Head of caudate nucleus (tissue), 42 donors: ENCODE results near the gene CPS1.

ENCODE experiments used
- DNase-seq, 42 donors: peaks; one replicate each; pipeline versions ENCODE4 v3.0.0 to v3.0.0-alpha.2; 2020 to 2021; ENCODE audit warnings: mixed read lengths in 7 of 42
- intact Hi-C: fragments of 100-400 bp; cut with DNase I; formaldehyde crosslinking; loops from one replicate; pipeline ENCODE4 v1.15.0; 2022

Gene CPS1

DNA sequence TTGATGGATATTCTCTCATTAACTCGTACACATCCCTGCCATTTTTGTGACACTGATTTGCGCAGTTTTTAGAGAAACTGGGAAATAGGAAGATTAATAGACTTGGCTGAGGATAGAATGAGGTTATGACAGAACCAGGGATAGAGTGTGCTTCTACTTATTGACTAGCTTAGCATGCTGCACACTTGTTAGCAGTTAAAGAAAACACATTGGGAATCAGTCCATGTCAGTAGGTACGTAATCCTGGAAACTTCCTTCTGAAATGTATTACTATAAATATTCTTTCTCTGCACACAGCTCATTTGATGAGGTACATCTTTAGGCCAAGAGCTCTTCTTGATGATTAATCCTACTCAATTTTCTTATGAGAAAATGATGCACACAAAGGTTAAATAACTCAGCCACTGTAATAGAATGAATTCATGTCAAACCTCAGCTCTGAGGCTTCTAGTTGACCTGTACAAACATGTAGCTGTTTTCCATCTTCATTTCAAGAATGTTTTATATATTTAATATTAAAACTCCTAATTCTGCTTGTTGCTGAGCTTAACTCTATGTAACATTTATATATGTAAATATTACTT is 12.3 kb upstream of the CPS1 start:
- no peak for DNase-seq
- intact Hi-C loops, result no loop called here

GRCh38 chr2:210544831-210545230 is 11.6 kb upstream of the CPS1 start:
- DNase-seq, result no peak
- intact Hi-C loops, result no loop called here

DNA sequence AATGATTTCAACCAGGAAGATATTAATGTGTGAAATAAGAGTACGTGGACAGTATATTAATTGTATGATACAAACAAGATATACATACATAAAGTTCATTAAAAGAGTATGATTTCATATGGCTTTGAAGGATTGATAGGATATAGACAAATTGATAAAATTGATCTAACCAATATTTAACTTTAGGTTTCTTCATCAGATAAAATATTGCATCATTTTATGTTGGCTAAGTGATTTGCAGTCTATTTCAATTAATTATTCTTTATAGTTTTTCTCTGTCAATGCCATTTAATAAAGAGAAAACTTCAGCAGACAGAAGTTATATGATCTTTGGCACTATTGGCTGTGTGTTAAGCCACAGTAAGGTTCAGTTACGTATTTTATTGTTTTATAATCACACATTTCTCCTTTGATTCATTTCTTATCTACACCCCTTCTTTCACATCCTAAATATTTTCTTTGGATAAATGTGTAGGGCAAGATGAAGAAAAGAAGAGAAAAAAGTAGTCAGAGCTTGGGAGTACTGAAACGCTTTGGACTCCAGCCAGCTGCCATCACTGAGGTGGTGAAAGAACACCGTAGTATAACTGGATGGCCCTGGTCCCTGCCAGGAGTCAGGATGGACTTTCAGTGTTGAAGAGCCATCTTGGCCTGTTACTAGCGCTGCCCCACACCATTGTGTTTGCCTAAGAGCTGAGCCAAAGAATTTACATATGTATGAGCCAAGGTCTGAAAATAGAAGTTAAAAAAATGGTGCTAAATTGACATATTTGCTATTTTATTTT is 9.8 kb upstream of the CPS1 start:
- intact Hi-C loops, result no loop called here
- peak in 36 of 42 donors; percentile 3 to 59 (median 18) for DNase-seq

DNA sequence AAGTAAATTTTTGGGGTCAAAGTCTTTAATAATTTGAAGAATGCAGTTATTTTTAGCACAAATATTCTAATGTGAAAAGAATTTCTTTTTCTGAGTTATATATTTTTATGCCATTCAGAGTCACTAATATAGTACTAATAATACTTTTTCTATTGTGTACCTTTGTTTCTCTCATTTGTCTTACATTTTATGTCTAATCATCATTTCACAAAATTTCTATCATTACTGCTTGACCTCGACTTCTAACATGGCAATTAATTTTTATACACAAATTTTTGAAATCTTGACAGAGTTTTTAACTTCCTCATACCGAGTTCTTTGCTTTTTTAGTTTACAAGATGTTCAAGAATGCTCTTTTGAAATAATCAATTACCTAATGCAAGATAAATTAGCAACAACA is 8.4 kb upstream of the CPS1 start:
- intact Hi-C loops, result no loop called here

DNA sequence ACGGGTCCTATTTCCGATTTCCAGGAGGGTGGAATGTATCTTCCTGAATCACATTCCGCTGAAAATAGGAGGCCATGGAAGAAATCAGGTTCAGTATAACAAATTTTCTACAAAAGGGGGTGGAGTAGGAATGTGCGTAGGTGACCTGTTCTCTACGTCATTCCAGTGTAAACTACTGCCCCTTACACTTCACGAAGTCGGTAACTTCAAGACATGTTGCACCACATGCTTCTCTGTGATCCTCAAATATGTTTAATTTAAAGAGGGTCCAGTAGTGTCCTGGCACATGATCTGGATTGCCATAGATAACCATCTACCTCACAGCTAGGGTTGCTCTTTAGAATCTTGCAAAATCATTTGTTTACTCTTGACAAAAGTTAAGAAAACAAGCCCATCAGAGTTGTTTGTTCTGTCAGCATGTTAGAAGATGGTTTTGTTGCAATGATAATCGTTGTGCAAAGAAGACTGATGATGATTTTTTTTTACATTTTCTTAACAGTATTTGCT is 7.5 kb upstream of the CPS1 start:
- no peak for DNase-seq
- intact Hi-C loops, result no loop called here

More for the DNA sequence above, 8.4 kb upstream of the CPS1 start:
- DNase-seq, result no peak

- intact Hi-C loops, result no loop called here
- no peak for DNase-seq
Measured at GRCh38 chr2:210551001-210551400, 5.4 kb upstream of the CPS1 start.

GRCh38 chr2:210553373-210553772 is 3.0 kb upstream of the CPS1 start:
- intact Hi-C loops, result no loop called here
- peak in 1 of 42 donors; percentile 24 for DNase-seq

DNA sequence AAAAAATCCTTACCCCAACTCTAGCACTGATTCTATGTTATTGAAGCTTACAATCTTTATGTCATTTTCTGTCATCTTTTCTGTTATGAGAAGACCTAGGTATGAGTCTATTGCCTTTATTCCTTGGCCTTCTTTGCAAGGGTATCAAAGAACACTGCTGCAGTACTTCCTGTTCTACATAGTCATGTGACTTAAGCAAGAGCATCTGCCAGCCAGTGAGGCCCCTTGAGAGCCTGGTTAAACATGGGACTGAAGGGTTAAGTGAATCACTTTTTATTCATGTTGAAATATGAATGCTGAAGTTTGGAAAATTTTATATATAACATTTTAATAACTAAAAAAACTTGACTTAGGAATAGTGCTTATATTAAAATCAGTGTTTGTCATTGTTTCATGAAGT is 844 bp upstream of the CPS1 start:
- no peak for DNase-seq
- intact Hi-C loops, result no loop called here

GRCh38 chr2:210557721-210558120 is 1.3 kb downstream of the CPS1 start:
- DNase-seq, result no peak
- intact Hi-C loops, result no loop called here

DNA sequence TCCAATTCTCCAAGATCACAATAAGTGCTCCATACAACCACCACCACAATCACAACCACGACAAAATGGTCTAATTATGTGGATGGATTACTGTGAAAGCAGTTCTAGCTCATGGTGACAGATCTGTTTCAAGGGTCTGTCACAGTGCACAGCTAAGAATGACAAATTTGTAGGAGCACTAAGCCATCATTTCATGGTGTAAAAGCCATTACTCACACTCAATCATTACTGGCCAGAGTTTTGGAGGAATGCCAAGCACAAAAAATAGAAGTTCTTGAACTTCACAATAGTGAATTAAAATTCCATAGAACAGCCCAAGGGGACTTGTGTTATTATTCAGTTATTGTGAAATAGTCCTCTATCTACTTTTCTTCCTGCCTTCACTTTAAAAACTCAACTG is 2.3 kb downstream of the CPS1 start:
- DNase-seq, result no peak
- intact Hi-C loops, result no loop called here

GRCh38 chr2:210559182-210559581 is 2.8 kb downstream of the CPS1 start:
- intact Hi-C loops, result no loop called here
- DNase-seq, result no peak

DNA sequence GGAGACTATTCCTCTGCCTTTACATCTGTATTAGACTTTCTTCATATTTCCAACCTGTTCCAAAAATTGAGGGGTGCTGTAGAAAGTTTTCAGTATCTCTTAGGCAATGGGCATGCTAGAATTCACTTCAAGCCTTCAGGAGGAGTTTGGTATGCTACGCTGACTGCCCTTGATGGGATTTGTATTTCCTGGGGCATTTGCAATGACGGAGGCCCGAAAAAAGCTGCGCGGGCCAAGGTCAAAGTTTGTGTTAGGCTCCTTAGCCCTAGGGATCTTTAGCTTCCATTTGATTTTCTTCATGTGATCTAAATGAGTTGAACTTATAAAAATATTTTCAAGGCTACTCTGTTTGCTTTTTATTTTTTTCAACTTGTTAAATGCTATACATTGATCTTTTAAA is 5.1 kb downstream of the CPS1 start:
- intact Hi-C loops, result no loop called here
- DNase-seq, result no peak

DNA sequence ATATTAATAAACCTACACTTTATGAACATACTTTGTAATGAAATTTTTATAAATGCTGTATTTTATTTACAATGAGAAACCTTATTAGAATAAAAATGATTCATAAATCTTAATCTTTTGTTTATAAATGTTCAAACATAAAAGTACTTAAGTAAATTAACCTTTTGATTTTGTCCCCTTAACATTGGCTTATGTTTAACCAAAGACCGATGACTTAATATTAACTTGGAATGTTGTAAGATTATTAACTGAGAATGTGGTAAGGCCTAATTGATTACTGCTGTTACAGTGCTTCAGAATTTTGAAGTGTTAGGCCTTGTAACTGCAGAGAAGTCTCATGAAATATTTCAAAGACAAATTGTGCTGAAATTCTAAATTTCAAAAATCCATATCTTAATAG is 5.7 kb downstream of the CPS1 start:
- no peak for DNase-seq
- intact Hi-C loops, result no loop called here

DNA sequence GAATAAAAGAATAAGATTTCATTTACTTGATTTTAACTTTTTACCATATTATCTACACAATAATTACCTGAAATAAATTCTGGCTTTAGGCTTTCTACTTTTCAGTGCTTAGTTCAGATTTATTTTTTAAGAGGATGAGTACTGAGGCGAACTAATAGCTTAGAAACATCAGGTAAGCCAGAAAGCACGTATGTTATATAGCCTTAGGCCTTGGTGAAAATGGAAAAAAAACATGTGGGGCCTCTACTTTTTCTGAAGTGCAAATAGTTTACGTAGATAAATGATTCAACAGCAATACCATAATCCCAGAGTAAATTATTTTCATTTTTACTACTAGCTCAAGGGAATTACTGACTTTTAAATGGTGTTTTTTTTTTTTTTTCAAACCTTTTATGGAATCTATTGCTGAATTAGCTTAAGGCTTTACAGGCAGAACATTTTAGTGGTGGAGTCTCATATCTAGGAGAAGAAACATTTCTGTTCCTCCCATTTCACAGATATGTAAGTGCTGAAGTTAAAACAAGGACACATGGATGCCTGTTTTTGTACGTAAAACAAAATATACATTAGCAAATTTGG is 6.2 kb downstream of the CPS1 start:
- no peak for DNase-seq
- intact Hi-C loops, result no loop called here

DNA sequence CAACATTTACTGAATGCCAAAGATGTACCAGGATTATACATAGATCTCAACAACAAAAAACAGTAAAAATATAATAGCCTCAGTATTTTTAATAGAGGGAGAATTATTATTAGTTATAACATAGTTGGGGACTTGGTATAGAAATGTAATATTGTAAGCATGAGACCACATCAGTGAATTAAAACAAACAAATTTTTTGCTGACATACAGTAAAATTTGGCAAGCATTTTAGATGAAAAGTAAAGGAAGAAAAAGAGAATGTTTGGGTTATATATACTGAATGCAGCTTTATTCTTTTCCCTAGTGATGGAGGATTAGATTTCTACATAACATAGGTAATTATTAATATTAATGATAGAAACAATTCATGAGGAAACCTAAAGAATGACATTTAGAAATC is 10.9 kb downstream of the CPS1 start:
- intact Hi-C loops, result no loop called here
- DNase-seq, result no peak

DNA sequence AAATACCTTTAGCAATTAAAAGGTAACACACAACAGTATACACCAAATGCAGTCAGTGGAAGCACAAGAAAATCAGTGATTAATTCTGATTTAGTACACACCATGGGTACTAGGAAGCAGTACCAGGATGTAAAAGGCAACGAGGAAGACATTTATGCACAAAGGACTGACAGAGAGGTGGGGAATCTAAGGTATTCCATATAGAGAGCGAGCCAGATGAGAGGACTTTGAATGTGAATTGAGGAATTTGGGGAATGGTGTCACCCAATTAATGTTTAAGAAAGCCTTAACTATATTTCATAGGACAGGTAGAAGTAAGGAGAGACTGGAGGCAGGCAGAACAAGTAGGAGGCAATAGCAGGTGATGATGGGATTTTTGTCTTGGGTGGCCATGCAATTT is 11.7 kb downstream of the CPS1 start:
- intact Hi-C loops, result no loop called here
- no peak for DNase-seq

- peak in 7 of 42 donors; percentile 4 to 61 (median 27) for DNase-seq
Measured at GRCh38 chr2:210577263-210578071, 21.1 kb downstream of the CPS1 start.

DNA sequence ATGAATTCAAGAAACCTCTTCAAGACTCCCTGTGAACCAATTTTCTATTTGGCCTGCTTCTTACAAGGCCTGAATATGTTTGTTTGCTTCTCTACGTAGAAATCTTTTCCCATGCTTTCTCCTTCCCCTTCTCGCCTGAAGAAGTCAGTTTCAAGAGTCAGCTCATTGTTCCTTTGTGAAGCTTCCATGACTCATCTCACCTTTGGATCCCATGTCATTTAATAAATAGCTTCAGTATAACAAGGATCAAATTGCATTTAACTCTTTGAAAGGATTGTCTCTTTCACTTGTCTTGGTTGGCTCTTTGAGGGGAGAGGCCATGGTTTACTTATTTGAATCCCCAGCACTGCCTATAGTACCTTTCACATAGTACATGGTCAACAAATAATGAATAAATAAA is 28.4 kb downstream of the CPS1 start:
- intact Hi-C loops, result loop anchor here (10.0 kb wide), 1 partner anchor 140 kb away; no protein-coding TSS in a partner anchor
- no peak for DNase-seq

More at GRCh38 chr2:210577263-210578071, 21.1 kb downstream of the CPS1 start:
- intact Hi-C loops, result no loop called here

DNA sequence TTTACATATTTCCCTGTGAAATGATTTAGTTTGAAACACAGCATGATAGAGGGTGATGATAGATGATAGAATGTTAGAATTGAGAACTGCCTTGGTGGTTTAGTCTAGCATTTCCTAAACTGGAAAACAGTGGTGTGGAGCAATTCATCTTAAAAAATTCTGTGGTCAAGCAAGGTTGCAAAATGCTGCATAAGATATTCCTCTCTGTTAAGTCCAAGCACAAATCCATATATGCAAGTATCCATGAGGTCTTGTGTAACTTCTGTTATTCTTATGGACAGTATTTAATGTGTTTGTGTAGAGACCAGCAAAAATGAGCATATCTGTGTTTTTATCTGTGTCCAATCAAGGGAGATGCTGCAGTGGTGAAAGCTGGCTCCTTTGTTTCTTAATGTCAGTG is 30.0 kb downstream of the CPS1 start:
- intact Hi-C loops, result loop anchor here (10.0 kb wide), 1 partner anchor 142 kb away; no protein-coding TSS in a partner anchor
- DNase-seq, result no peak

GRCh38 chr2:210591663-210592062 is 35.3 kb downstream of the CPS1 start:
- intact Hi-C loops, result no loop called here
- peak in 8 of 42 donors; percentile 7 to 26 (median 12) for DNase-seq
